Activated T-cell treated with anti-CD3 and anti-CD28 coated beads, Interleukin-2, amount 50 U/mL, for 24 hours (primary cell): ENCODE measurements around the gene PFKFB3.

Source experiments
- DNase-seq: peaks from one replicate; pipeline ENCODE4 v3.0.0-alpha.2; 2020
- H3K27ac Mint-ChIP-seq: 2 replicates; pipeline ENCODE4 v1.8.0; 2020; ENCODE audit warnings: mild to moderate bottlenecking, mixed read lengths
- H3K27me3 Mint-ChIP-seq: 2 replicates; pipeline ENCODE4 v1.8.0; 2020; ENCODE audit warnings: mixed read lengths
- H3K36me3 Mint-ChIP-seq: 2 replicates; pipeline ENCODE4 v1.8.0; 2020; ENCODE audit warnings: low read depth, mixed read lengths
- H3K4me1 Mint-ChIP-seq: 2 replicates; pipeline ENCODE4 v1.8.0; 2020; ENCODE audit warnings: low read depth, mixed read lengths
- H3K4me3 Mint-ChIP-seq: 2 replicates; pipeline ENCODE4 v1.8.0; 2020; ENCODE audit warnings: mild to moderate bottlenecking, moderate library complexity, mixed read lengths
- H3K9me3 Mint-ChIP-seq: 2 replicates; pipeline ENCODE4 v1.8.0; 2020; ENCODE audit warnings: mixed read lengths

The PFKFB3 gene

GRCh38 chr10:6215683-6216484 lies 13.2 kb downstream of the PFKFB3 start:
- Mint-ChIP-seq H3K4me3 (no peak overlapping the region), H3K36me3 (peaks cover 95% of the 10 kb centered on the region), H3K27ac (no peak overlapping the region), H3K4me1 (peaks cover 4% of the 10 kb centered on the region), H3K27me3 (no peaks in the 10 kb centered on the region), H3K9me3 (no peaks in the 10 kb centered on the region)
- no peak for DNase-seq

- Mint-ChIP-seq H3K4me3 (no peak overlapping the region), H3K27ac (no peak overlapping the region), H3K36me3 (peaks cover 95% of the 10 kb centered on the region), H3K9me3 (no peaks in the 10 kb centered on the region), H3K4me1 (no peaks in the 10 kb centered on the region), H3K27me3 (no peaks in the 10 kb centered on the region)
- no peak for DNase-seq
Observed at GRCh38 chr10:6216916-6217315, 14.2 kb downstream of the PFKFB3 start.

- H3K4me3 Mint-ChIP-seq: no peak overlapping the region
- no peak for DNase-seq
- no peaks in the 10 kb centered on the region for H3K9me3 Mint-ChIP-seq
- H3K27me3 Mint-ChIP-seq: no peaks in the 10 kb centered on the region
- no peaks in the 10 kb centered on the region for H3K4me1 Mint-ChIP-seq
- H3K27ac Mint-ChIP-seq: peak overlapping the region; percentile 55
- peaks cover 98% of the 10 kb centered on the region for H3K36me3 Mint-ChIP-seq
Observed at GRCh38 chr10:6217611-6218010, 14.9 kb downstream of the PFKFB3 start.

- H3K9me3 Mint-ChIP-seq: no peaks in the 10 kb centered on the region
- H3K4me1 Mint-ChIP-seq: no peaks in the 10 kb centered on the region
- no peak overlapping the region for H3K4me3 Mint-ChIP-seq
- no peaks in the 10 kb centered on the region for H3K27me3 Mint-ChIP-seq
- H3K27ac Mint-ChIP-seq: peak overlapping the region; percentile 38
- peaks cover 99% of the 10 kb centered on the region for H3K36me3 Mint-ChIP-seq
- DNase-seq: no peak
Observed at GRCh38 chr10:6218692-6219493, 16.2 kb downstream of the PFKFB3 start.

GRCh38 chr10:6219494-6219836 lies 16.7 kb downstream of the PFKFB3 start:
- Mint-ChIP-seq H3K4me1 (no peaks in the 10 kb centered on the region), H3K27ac (peak overlapping the region; percentile 38), H3K27me3 (no peaks in the 10 kb centered on the region), H3K9me3 (no peaks in the 10 kb centered on the region), H3K4me3 (no peak overlapping the region), H3K36me3 (peaks cover 99% of the 10 kb centered on the region)
- no peak for DNase-seq

- Mint-ChIP-seq H3K4me1 (no peaks in the 10 kb centered on the region), H3K36me3 (peaks cover 99% of the 10 kb centered on the region), H3K9me3 (no peaks in the 10 kb centered on the region), H3K4me3 (no peak overlapping the region), H3K27ac (peak overlapping the region; percentile 1), H3K27me3 (no peaks in the 10 kb centered on the region)
- no peak for DNase-seq
Observed at GRCh38 chr10:6220418-6221191, 17.9 kb downstream of the PFKFB3 start.

- H3K4me1 Mint-ChIP-seq: peaks cover 1% of the 10 kb centered on the region
- H3K4me3 Mint-ChIP-seq: no peak overlapping the region
- DNase-seq: no peak
- H3K36me3 Mint-ChIP-seq: peaks cover 99% of the 10 kb centered on the region
- no peaks in the 10 kb centered on the region for H3K27me3 Mint-ChIP-seq
- H3K9me3 Mint-ChIP-seq: no peaks in the 10 kb centered on the region
- peak overlapping the region; percentile 47 for H3K27ac Mint-ChIP-seq
Observed at GRCh38 chr10:6221192-6221940, 18.6 kb downstream of the PFKFB3 start.

GRCh38 chr10:6221971-6222751 lies 19.4 kb downstream of the PFKFB3 start:
- peaks cover 99% of the 10 kb centered on the region for H3K36me3 Mint-ChIP-seq
- H3K27ac Mint-ChIP-seq: no peak overlapping the region
- H3K4me3 Mint-ChIP-seq: no peak overlapping the region
- peaks cover 4% of the 10 kb centered on the region for H3K4me1 Mint-ChIP-seq
- H3K27me3 Mint-ChIP-seq: no peaks in the 10 kb centered on the region
- H3K9me3 Mint-ChIP-seq: no peaks in the 10 kb centered on the region
- no peak for DNase-seq

- H3K9me3 Mint-ChIP-seq: no peaks in the 10 kb centered on the region
- no peak for DNase-seq
- no peak overlapping the region for H3K4me3 Mint-ChIP-seq
- peak overlapping the region; percentile 11 for H3K27ac Mint-ChIP-seq
- peaks cover 9% of the 10 kb centered on the region for H3K4me1 Mint-ChIP-seq
- peaks cover 99% of the 10 kb centered on the region for H3K36me3 Mint-ChIP-seq
- H3K27me3 Mint-ChIP-seq: no peaks in the 10 kb centered on the region
Observed at GRCh38 chr10:6222755-6223154, 20.0 kb downstream of the PFKFB3 start.

GRCh38 chr10:6223981-6224380 lies 21.2 kb downstream of the PFKFB3 start:
- H3K36me3 Mint-ChIP-seq: peaks cover 100% of the 10 kb centered on the region
- peak overlapping the region; percentile 59 for H3K27ac Mint-ChIP-seq
- H3K4me3 Mint-ChIP-seq: no peak overlapping the region
- peaks cover 12% of the 10 kb centered on the region for H3K4me1 Mint-ChIP-seq
- no peak for DNase-seq
- no peaks in the 10 kb centered on the region for H3K9me3 Mint-ChIP-seq
- no peaks in the 10 kb centered on the region for H3K27me3 Mint-ChIP-seq

- H3K9me3 Mint-ChIP-seq: no peaks in the 10 kb centered on the region
- H3K4me3 Mint-ChIP-seq: no peak overlapping the region
- peaks cover 12% of the 10 kb centered on the region for H3K4me1 Mint-ChIP-seq
- no peak overlapping the region for H3K27ac Mint-ChIP-seq
- no peaks in the 10 kb centered on the region for H3K27me3 Mint-ChIP-seq
- DNase-seq: no peak
- peaks cover 98% of the 10 kb centered on the region for H3K36me3 Mint-ChIP-seq
Observed at GRCh38 chr10:6224781-6225180, 22.0 kb downstream of the PFKFB3 start.

GRCh38 chr10:6225263-6225814 lies 22.6 kb downstream of the PFKFB3 start:
- H3K9me3 Mint-ChIP-seq: no peaks in the 10 kb centered on the region
- peaks cover 98% of the 10 kb centered on the region for H3K36me3 Mint-ChIP-seq
- no peak for DNase-seq
- peaks cover 12% of the 10 kb centered on the region for H3K4me1 Mint-ChIP-seq
- no peaks in the 10 kb centered on the region for H3K27me3 Mint-ChIP-seq
- no peak overlapping the region for H3K27ac Mint-ChIP-seq
- no peak overlapping the region for H3K4me3 Mint-ChIP-seq

GRCh38 chr10:6226216-6226615 lies 23.5 kb downstream of the PFKFB3 start:
- peaks cover 12% of the 10 kb centered on the region for H3K4me1 Mint-ChIP-seq
- H3K27ac Mint-ChIP-seq: peak overlapping the region; percentile 1
- peaks cover 96% of the 10 kb centered on the region for H3K36me3 Mint-ChIP-seq
- no peaks in the 10 kb centered on the region for H3K27me3 Mint-ChIP-seq
- DNase-seq: no peak
- no peaks in the 10 kb centered on the region for H3K9me3 Mint-ChIP-seq
- no peak overlapping the region for H3K4me3 Mint-ChIP-seq
